BE2C (cell line): ENCODE results near the gene GNAZ.
A peak's percentile ranks its signal among the peaks of the same experiment; 100 is the strongest.

ENCODE experiments used
- DNase-seq: peaks from one replicate; pipeline ENCODE4 v3.0.0-alpha.2; 2020
- H3K27me3 ChIP-seq: fragments of 250-450 bp; sonication (Bioruptor Pico); 2 replicates; pipeline ENCODE4 v1.5.1; 2020; ENCODE audit warnings: mild to moderate bottlenecking
- H3K36me3 ChIP-seq: fragments of 250-450 bp; sonication (Bioruptor Pico); 2 replicates; pipeline ENCODE4 v1.5.1; 2020; ENCODE audit warnings: mild to moderate bottlenecking
- H3K4me1 ChIP-seq: fragments of 250-450 bp; sonication (Bioruptor Pico); 2 replicates; pipeline ENCODE4 v1.5.1; 2020
- H3K4me3 ChIP-seq: 2 replicates; pipeline ENCODE4 v1.5.1; 2011; ENCODE audit warnings: low read depth, low read length
- H3K9me3 ChIP-seq: fragments of 250-450 bp; sonication (Bioruptor Pico); 2 replicates; pipeline ENCODE4 v1.5.1; 2020
- CTCF ChIP-seq: IDR thresholded peaks from 2 replicates; pipeline ENCODE4 v1.5.1; 2012; ENCODE audit warnings: mild to moderate bottlenecking, low read depth, low read length

The GNAZ gene

DNA sequence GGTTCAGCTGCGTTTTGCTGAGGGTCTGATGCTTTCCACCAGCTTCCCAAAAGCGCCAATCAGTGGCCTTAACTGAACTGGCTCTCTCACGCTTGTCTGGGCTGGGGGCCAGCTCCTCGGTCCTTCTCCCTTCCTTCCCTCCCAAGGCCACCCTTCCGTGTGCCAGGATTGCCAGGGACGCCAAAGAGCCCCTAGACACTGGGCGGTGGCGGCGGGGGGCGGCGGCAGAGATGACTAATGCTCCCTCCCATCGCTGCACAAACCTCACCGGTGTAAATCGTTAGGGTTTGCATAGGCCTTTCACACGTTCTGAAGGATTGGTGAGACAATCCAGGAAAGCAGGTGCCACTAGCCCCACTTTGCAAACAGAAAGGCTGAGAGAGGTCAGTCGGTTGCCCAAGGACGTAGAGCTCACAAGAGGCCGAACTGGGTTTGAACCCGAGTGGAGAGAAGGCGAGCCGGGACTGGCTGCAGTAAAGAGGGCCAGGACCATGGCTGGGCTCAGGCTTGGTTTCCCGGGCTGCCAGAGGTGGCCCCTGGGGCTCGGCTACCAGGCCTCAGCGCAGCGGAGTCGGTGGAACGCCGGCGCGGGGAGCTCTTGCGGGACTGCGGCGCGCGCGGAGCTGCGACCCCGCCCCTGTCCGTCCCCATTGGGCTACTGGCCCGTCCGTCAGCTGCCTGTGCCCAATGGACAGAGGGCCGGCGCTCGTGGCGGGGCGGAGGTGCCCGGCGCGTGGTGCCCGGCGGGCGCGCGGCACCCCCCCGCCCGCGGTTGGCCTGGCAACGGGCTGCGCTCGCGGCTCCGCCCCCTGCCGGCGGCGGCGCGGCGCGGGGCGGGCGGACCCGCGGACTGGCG lies 589 bp upstream of the GNAZ start:
- Histone ChIP-seq H3K4me3 (peak overlapping the region; percentile 88), H3K36me3 (no peaks in the 10 kb centered on the region), H3K4me1 (no peaks in the 10 kb centered on the region), H3K9me3 (no peaks in the 10 kb centered on the region), H3K27me3 (no peaks in the 10 kb centered on the region)
- TF ChIP-seq CTCF = no peak
- DNase-seq = peak; percentile 96

DNA sequence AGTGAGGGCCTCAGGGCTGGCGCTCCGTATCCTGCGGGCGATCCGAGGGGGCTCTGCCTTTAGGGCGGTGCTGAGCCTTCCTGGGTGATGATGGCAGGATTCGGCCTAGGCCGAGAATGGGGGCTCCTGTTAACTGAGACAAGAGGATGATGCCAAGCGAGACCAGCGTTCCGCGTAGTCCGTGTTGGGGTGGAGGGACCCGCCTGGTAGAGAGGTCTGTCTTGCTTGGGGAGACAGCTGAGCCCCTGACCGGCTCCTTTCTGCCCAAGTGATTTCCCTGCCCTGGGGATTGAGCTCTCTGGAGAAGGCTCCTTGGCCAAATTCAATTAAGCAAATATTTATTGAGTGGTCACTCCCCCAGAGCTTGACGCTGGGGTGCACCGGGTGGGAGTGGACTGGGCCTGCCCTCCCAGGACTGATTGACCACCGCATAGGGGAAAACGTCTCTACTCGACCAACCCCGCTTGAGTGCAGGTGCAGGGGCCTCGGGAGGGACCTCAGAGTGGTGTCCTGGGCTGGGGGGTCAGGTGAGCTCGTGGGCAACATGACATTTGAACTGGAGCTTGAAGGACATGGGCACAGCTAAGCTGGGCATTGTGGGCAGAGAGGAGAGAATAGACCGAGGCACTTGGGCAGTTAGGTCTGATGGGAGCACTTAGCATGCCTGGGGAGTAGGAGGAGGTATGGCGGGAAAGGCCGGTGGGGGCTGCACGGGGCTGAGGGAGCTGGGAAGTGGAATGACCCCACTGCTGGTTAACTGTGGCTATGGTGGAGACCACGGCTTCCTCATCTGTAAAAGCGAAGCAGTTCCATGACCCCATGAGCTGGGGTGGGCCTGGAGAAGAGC lies 1.1 kb downstream of the GNAZ start:
- H3K9me3 ChIP-seq = no peaks in the 10 kb centered on the region
- no peak for TF ChIP-seq CTCF

GRCh38 chr22:23072077-23072910 lies 2.0 kb downstream of the GNAZ start:
- H3K4me1 ChIP-seq = no peaks in the 10 kb centered on the region
- TF ChIP-seq CTCF = no peak
- no peaks in the 10 kb centered on the region for H3K36me3 ChIP-seq
- no peak for DNase-seq
- no peaks in the 10 kb centered on the region for H3K27me3 ChIP-seq
- no peak overlapping the region for H3K4me3 ChIP-seq
- no peaks in the 10 kb centered on the region for H3K9me3 ChIP-seq

More for the DNA sequence above, 1.1 kb downstream of the GNAZ start:
- DNase-seq = peak; percentile 8
- H3K36me3 ChIP-seq = no peaks in the 10 kb centered on the region
- H3K4me1 ChIP-seq = no peaks in the 10 kb centered on the region
- H3K27me3 ChIP-seq = no peaks in the 10 kb centered on the region
- H3K4me3 ChIP-seq = peak overlapping the region; percentile 70

DNA sequence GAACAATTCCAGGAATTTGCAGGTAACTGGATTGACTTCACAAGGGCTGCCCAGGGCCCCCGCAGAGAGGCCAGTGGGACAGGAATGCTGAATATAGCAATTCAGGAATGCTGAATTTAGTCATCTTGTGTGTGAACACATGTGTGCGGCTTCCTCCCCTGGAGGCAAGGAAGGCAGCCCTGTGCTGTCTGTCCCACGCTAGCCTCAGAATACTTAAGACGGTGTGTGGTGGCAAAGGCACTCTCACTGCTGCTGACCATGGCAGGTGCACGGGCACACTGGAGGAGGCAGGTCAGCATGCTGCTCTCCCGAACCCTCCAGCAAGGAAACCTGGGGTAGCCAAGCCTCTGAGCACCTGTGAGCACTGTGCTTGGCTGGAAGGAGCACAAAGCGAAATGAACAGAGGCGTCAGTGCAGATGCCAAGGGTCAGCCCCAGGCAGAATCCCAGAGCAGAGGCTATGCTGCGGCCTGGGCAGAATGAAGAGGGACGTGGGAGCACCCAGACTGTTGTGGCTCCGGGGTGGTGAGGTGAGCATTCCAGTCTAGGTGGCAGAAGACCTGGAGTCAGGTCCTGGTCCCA lies 2.7 kb downstream of the GNAZ start:
- Histone ChIP-seq H3K4me1 (no peaks in the 10 kb centered on the region), H3K36me3 (no peaks in the 10 kb centered on the region), H3K9me3 (no peaks in the 10 kb centered on the region), H3K27me3 (no peaks in the 10 kb centered on the region), H3K4me3 (no peak overlapping the region)
- TF ChIP-seq CTCF = no peak
- DNase-seq = no peak

GRCh38 chr22:23073526-23074229 lies 3.4 kb downstream of the GNAZ start:
- Histone ChIP-seq H3K36me3 (no peaks in the 10 kb centered on the region), H3K27me3 (no peaks in the 10 kb centered on the region), H3K9me3 (no peaks in the 10 kb centered on the region), H3K4me3 (no peak overlapping the region), H3K4me1 (no peaks in the 10 kb centered on the region)
- no peak for TF ChIP-seq CTCF
- no peak for DNase-seq
